HL-60 (cell line): ENCODE data around the gene EVC.

Experiments
- DNase-seq, 2 experiments: peaks; one replicate each; pipeline ENCODE4 v3.0.0-alpha.2; 2010 to 2020; ENCODE audit warnings: low read depth in 1 of 2, low spot score in 1 of 2
- H3K27ac ChIP-seq: fragments of 250-450 bp; sonication (Bioruptor Pico); replicated peaks from 2 replicates; pipeline ENCODE4 v1.5.1; 2020; ENCODE audit warnings: mild to moderate bottlenecking, moderate library complexity
- H3K27me3 ChIP-seq: fragments of 250-450 bp; sonication (Bioruptor Pico); 2 replicates; pipeline ENCODE4 v1.5.1; 2021; ENCODE audit warnings: mild to moderate bottlenecking, moderate library complexity; ENCODE audit not compliant: insufficient read depth, poor library complexity, severe bottlenecking
- H3K4me3 ChIP-seq: replicated peaks from 2 replicates; pipeline ENCODE4 v1.5.1; 2011; ENCODE audit warnings: mild to moderate bottlenecking, control low read depth, low read length; ENCODE audit not compliant: insufficient read depth
- CTCF ChIP-seq: IDR thresholded peaks from one replicate; pipeline ENCODE4 v1.5.1; 2011; ENCODE audit warnings: low read length, control low read depth, inconsistent platforms; ENCODE audit not compliant: insufficient read depth
- GABPA ChIP-seq: IDR thresholded peaks from 2 replicates; pipeline ENCODE4 v1.6.1; 2012; ENCODE audit warnings: low read depth
- POLR2AphosphoS5 ChIP-seq: IDR thresholded peaks from 2 replicates; pipeline ENCODE4 v1.6.1; 2012; ENCODE audit warnings: low read depth
- REST ChIP-seq: IDR thresholded peaks from 2 replicates; pipeline ENCODE4 v1.6.1; 2012; ENCODE audit warnings: low read depth; ENCODE audit not compliant: insufficient replicate concordance
- SPI1 ChIP-seq: IDR thresholded peaks from 2 replicates; pipeline ENCODE4 v1.6.1; 2012; ENCODE audit warnings: low read depth, mild to moderate bottlenecking, borderline replicate concordance

The EVC gene

GRCh38 chr4:5784960-5785611, 74.1 kb downstream of the EVC start:
- no peak for DNase-seq
- no peaks in the 10 kb centered on the region for H3K27me3 ChIP-seq
- H3K4me3 ChIP-seq, result no peak overlapping the region
- TF ChIP-seq REST, result no peak
- no peak for TF ChIP-seq CTCF
- TF ChIP-seq POLR2AphosphoS5, result no peak
- no peak for TF ChIP-seq GABPA
- TF ChIP-seq SPI1, result no peak
- H3K27ac ChIP-seq, result no peak overlapping the region

DNA sequence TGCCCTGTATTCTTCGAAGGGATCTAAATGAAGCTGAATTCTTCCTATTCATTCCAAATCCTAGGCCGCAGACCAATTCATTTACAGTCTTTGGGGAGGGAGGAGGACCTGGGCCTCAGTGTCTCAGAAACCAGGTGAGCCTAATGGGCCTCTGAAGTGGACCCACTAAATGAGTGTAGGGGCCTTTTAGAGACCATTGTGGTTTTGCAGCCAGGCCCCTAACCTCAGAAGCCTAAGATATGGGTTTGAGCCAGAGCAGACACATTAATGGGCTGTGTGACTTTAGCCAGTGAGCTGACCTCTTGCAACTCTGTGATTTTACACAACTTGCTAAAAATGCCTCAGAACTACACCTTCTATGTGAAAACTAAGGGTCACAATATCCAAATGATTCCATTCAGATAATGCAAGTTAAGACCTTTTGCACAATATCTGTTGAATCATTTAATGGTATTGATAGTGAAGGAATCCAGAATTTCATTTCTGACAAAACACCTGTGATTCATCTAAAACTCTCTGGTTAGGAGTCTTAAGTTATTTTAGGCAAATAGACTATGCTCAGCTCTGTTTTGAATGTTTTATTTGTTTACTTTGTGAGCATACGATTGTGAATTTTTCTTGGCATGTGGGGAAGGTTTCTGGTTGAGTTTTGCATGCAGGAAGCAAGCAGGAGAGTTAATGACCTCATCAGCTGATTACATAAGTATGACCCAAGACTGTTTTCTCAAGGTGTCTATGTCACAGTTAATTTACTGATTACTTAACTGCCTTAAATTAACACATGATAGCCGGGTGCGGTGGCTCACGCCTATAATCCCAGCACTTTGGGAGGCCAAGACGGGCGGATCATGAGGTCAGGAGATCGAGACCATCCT, 75.0 kb downstream of the EVC start:
- Histone ChIP-seq H3K27me3 (no peaks in the 10 kb centered on the region), H3K27ac (no peak overlapping the region), H3K4me3 (no peak overlapping the region)
- no peak for TF ChIP-seq GABPA
- TF ChIP-seq REST, result no peak
- TF ChIP-seq POLR2AphosphoS5, result no peak
- no peak for TF ChIP-seq CTCF
- TF ChIP-seq SPI1, result no peak
- DNase-seq, result no peak

DNA sequence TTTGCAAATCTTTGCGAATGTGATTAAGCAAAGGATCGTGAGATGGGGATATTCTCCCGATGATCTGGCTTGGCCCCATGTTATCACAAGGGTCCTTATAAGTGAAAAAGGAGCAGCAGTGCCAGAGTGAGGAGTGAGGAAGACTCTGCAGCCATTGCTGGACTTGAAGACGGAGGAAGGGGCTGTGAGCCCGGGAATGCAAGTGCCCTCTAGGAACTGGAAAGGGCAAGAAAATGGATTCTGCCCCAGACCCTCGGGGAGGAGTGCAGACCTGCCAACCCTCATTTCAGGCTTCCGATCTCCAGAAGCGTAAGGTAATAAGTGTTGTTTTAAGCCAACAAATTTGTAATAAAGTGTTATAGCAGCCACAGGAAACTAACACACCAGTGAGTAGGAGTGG, 76.3 kb downstream of the EVC start:
- TF ChIP-seq REST (no peak), SPI1 (no peak), GABPA (no peak), CTCF (no peak), POLR2AphosphoS5 (no peak)
- Histone ChIP-seq H3K4me3 (no peak overlapping the region), H3K27me3 (no peaks in the 10 kb centered on the region), H3K27ac (no peak overlapping the region)
- DNase-seq, result no peak
